Inferior parietal cortex (tissue), 1 donor: ENCODE measurements around the gene UBE2L6.
A peak's percentile ranks its signal among the peaks of the same experiment; 100 is the strongest.
"Not testable (repeated sequence)": the region's sequence is repeated elsewhere in the genome, so short reads cannot be mapped to it uniquely, and the experiment has no call there.

Experiments used
- DNase-seq: peaks from one replicate; pipeline ENCODE4 v3.0.0-alpha.2; 2016; ENCODE audit errors: extremely low spot score

The UBE2L6 gene

GRCh38 chr11:57566905-57567514 is 462 bp downstream of the UBE2L6 start:
- DNase-seq: peak; percentile 45

GRCh38 chr11:57566005-57566904 is 1.2 kb downstream of the UBE2L6 start:
- peak; percentile 74 for DNase-seq

- DNase-seq: no peak
These were observed 4.9 kb downstream of the UBE2L6 start for GRCh38 chr11:57562596-57562995.

- DNase-seq: no peak
These were observed 7.3 kb downstream of the UBE2L6 start for GRCh38 chr11:57560146-57560545.

- DNase-seq: no peak
These were observed 11.4 kb downstream of the UBE2L6 start for GRCh38 chr11:57556041-57556440.

- DNase-seq: no peak
These were observed 12.1 kb downstream of the UBE2L6 start for GRCh38 chr11:57555393-57555792.

- DNase-seq: no peak
These were observed 15.0 kb downstream of the UBE2L6 start for GRCh38 chr11:57552479-57552878.

- no peak for DNase-seq
These were observed 15.5 kb downstream of the UBE2L6 start for GRCh38 chr11:57551941-57552340.

- DNase-seq: no peak
These were observed 17.5 kb downstream of the UBE2L6 start for GRCh38 chr11:57549983-57550382.

- no peak for DNase-seq
These were observed 19.6 kb downstream of the UBE2L6 start for GRCh38 chr11:57547854-57548377.

GRCh38 chr11:57546869-57547475 is 20.5 kb downstream of the UBE2L6 start:
- DNase-seq: no peak

- DNase-seq: no peak
These were observed 21.0 kb downstream of the UBE2L6 start for GRCh38 chr11:57546451-57546850.

GRCh38 chr11:57545883-57546282 is 21.6 kb downstream of the UBE2L6 start:
- DNase-seq: no peak

- DNase-seq: no peak
These were observed 22.9 kb downstream of the UBE2L6 start for GRCh38 chr11:57544566-57544965.

GRCh38 chr11:57543593-57543992 is 23.9 kb downstream of the UBE2L6 start:
- no peak for DNase-seq

GRCh38 chr11:57542582-57542981 is 24.9 kb downstream of the UBE2L6 start:
- no peak for DNase-seq

GRCh38 chr11:57541169-57541568 is 26.3 kb downstream of the UBE2L6 start:
- DNase-seq: no peak

GRCh38 chr11:57539342-57539741 is 28.1 kb downstream of the UBE2L6 start:
- no peak for DNase-seq

GRCh38 chr11:57536947-57537619 is 30.4 kb downstream of the UBE2L6 start, which contains the start of gene SMTNL1:
SMTNL1 (plus strand) TSS chr11:57537595; CDS start chr11:57542643, 5,048 bp downstream.
- DNase-seq: no peak

GRCh38 chr11:57534449-57534848 is 33.0 kb downstream of the UBE2L6 start:
- DNase-seq: not testable (repeated sequence)

GRCh38 chr11:57530596-57531507 is 36.6 kb downstream of the UBE2L6 start, which contains the start of gene TIMM10:
TIMM10 (minus strand) TSS chr11:57530754; CDS start chr11:57530189, 565 bp downstream.
- peak; percentile 98 for DNase-seq
